ENCODE measurements around the gene ZNF45.
A peak's percentile ranks its signal among the peaks of the same experiment; 100 is the strongest.

ZNF45 gene

DNA sequence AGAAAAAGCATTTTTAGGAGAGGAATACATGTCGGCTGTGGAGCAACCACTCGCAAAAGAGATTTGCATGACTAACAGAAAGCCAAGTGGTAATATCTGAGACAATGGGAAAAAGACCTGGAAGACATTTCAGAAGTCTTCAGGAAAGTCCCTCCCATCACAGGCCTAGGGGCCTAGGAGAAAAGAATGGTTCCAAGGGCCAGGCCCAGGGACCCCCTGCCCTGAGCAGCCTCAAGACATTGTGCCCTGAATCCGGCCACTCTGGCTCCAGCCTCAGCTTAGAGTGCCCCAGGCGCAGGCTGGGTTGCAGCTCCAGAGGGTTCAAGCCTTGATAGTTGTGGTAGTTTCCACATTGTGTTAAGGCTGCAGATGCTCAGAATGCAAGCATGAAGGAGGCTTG lies 25.3 kb upstream of the ZNF45 start:
- Histone ChIP-seq H3K27ac (replicated peaks) (no peak overlapping the region), H3K4me3 (replicated peaks; ENCODE audit: insufficient read depth, low read length) (no peak overlapping the region), H3K27me3 (ENCODE audit: insufficient read depth, poor library complexity, severe bottlenecking) (no peaks in the 10 kb centered on the region)
- TF ChIP-seq SPI1 (IDR thresholded peaks at IDR 0.05; ENCODE audit: borderline replicate concordance, low read depth) = no peak
- TF ChIP-seq, protein P1, sequence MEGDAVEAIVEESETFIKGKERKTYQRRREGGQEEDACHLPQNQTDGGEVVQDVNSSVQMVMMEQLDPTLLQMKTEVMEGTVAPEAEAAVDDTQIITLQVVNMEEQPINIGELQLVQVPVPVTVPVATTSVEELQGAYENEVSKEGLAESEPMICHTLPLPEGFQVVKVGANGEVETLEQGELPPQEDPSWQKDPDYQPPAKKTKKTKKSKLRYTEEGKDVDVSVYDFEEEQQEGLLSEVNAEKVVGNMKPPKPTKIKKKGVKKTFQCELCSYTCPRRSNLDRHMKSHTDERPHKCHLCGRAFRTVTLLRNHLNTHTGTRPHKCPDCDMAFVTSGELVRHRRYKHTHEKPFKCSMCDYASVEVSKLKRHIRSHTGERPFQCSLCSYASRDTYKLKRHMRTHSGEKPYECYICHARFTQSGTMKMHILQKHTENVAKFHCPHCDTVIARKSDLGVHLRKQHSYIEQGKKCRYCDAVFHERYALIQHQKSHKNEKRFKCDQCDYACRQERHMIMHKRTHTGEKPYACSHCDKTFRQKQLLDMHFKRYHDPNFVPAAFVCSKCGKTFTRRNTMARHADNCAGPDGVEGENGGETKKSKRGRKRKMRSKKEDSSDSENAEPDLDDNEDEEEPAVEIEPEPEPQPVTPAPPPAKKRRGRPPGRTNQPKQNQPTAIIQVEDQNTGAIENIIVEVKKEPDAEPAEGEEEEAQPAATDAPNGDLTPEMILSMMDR (IDR thresholded peaks at IDR 0.05; ENCODE audit: insufficient read depth, low read length) = no peak
- no peak for TF ChIP-seq REST (IDR thresholded peaks at IDR 0.05; ENCODE audit: insufficient replicate concordance, low read depth)
- no peak for TF ChIP-seq POLR2AphosphoS5 (IDR thresholded peaks at IDR 0.05; ENCODE audit: low read depth)
- no peak for TF ChIP-seq GABPA (IDR thresholded peaks at IDR 0.05; ENCODE audit: low read depth)
- DNase-seq (ENCODE audit: low read depth in 1 of 2, low spot score in 1 of 2) = no peak

DNA sequence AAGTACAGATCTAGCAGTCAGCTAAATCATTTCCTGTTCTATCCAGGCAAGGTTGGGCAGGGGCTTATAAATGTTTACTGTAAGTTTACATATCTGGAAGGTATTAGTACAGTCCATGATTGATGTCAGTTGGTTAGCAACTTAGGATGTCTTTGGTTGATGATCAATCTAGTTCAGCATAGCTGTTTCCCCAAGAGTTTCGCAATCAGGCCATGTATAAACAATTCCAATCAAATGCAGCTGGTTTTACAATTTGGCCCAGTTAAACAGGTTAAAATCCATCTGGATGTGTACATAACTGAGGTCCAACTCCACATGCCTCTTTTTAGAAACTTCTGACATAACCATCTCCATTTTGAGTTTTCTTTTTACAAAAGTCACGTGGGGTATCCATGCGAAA lies 22.8 kb upstream of the ZNF45 start:
- H3K4me3 ChIP-seq (replicated peaks; ENCODE audit: insufficient read depth, low read length) = no peak overlapping the region
- H3K27me3 ChIP-seq (ENCODE audit: insufficient read depth, poor library complexity, severe bottlenecking) = no peaks in the 10 kb centered on the region
- no peak overlapping the region for H3K27ac ChIP-seq (replicated peaks)
- DNase-seq (ENCODE audit: low read depth in 1 of 2, low spot score in 1 of 2) = no peak
- TF ChIP-seq GABPA (IDR thresholded peaks at IDR 0.05; ENCODE audit: low read depth) (no peak), POLR2AphosphoS5 (IDR thresholded peaks at IDR 0.05; ENCODE audit: low read depth) (no peak), SPI1 (IDR thresholded peaks at IDR 0.05; ENCODE audit: borderline replicate concordance, low read depth) (no peak), REST (IDR thresholded peaks at IDR 0.05; ENCODE audit: insufficient replicate concordance, low read depth) (no peak)
- TF ChIP-seq, protein P1 (IDR thresholded peaks at IDR 0.05; ENCODE audit: insufficient read depth, low read length) = no peak

DNA sequence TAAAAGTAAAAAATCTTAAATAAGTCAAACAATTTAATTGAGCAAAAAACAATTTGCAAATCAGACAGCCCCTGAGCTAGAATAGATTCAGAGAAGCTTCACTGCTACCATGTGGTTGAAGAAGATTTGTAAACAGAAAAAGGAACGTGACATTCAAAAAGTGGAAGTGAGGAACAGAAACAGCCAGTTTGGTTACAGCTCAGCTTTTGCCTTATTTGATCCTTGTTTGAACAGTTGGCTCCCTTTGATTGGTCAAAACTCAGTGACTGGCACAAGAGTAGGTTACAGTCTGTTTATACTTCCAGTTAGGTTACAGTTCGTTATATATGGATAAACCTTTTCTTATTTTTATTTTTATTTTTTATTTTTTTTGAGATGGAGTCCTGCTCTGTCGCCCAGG lies 21.7 kb upstream of the ZNF45 start:
- TF ChIP-seq, protein P1 (IDR thresholded peaks at IDR 0.05; ENCODE audit: insufficient read depth, low read length) = no peak
- TF ChIP-seq POLR2AphosphoS5 (IDR thresholded peaks at IDR 0.05; ENCODE audit: low read depth) (no peak), GABPA (IDR thresholded peaks at IDR 0.05; ENCODE audit: low read depth) (no peak), REST (IDR thresholded peaks at IDR 0.05; ENCODE audit: insufficient replicate concordance, low read depth) (no peak), SPI1 (IDR thresholded peaks at IDR 0.05; ENCODE audit: borderline replicate concordance, low read depth) (peak; percentile 73; the same call in 1 of the 2 replicates)
- DNase-seq (ENCODE audit: low read depth in 1 of 2, low spot score in 1 of 2) = peak in 1 of 2 experiments; percentile 17
- no peak overlapping the region for H3K4me3 ChIP-seq (replicated peaks; ENCODE audit: insufficient read depth, low read length)
- no peak overlapping the region for H3K27ac ChIP-seq (replicated peaks)
- H3K27me3 ChIP-seq (ENCODE audit: insufficient read depth, poor library complexity, severe bottlenecking) = no peaks in the 10 kb centered on the region

Data from HL-60 (cell line).